NCI-H2029 (cell line): ENCODE data around the gene ANKRD52.

ENCODE experiments used
- DNase-seq: peaks from one replicate; lab custom pipeline; 2025; lab: John Stamatoyannopoulos, UW

ANKRD52 gene

DNA sequence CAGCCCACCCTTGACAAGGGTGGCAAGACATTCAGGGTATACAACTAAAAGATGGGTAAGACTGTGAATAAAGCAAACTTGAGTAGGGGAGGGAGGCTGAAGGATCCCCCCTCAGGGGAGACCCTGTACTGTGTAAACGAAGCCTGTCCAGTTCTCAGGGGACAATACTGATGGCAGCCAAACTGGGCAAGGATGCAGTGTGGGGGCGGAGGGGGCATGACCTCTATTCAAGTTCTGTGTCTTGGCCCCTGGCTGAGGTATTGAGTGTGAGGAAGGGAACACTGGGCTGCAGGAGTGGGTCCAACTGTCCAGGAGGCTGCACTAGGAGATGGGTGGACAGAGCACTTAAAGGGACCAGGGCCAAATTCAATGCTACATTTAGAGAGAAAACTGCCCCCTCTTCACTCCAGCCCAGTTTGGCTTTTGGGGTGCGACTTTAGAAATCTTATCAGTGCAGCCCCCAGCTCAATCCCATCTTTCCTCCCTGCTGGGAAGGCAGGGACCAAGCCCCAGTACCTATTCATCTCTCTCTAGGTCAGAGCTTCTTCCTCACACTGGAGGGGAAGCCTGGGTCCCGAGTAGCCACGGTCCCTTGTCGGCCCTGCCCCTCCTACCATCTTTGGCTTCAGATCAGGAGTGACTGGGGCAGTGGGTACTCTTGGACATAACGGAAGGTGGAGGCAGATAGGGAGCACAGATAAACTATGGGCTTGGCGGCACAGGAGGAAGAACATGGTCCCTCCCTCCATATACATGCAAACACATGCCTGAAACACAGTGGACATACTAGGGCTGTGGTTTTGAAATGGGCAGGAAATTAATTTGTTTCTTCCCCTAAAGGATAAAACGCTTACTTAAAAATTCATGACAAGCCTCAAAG, 16.5 kb downstream of the ANKRD52 start:
- no peak for DNase-seq

DNA sequence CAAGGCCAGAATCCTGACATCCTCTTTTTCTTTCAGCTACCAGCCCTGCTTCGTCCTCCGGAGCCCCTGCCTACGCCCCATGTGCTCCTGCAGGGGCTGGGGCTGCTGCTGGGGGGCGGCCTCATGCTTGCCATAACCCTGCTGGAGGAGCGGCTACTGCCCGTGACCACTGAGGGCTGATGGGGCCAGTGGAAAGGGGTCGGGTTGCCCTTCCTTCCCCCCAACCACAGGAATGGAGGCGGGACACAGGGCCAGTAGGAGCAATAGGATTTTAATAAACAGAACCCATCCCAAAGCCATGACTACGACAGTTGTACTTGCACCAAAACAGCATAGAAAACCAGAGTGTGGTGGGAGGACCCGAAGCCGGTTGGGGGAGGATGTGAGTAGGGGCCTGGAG, 20.6 kb downstream of the ANKRD52 start:
- no peak for DNase-seq

DNA sequence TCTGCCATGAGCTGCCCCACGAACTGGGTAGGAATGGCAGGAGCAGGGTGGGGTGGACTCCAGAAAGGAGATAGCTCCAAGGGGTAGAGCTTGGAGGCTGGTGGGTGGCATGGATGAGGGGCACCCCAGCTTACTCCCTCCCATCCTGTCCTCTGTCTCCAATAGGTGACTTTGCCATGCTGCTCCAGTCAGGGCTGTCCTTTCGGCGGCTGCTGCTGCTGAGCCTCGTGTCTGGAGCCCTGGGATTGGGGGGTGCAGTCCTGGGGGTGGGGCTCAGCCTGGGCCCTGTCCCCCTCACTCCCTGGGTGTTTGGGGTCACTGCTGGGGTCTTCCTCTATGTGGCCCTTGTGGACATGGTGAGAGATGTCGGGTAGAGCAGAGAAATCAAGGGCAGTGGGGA, 21.2 kb downstream of the ANKRD52 start:
- no peak for DNase-seq

DNA sequence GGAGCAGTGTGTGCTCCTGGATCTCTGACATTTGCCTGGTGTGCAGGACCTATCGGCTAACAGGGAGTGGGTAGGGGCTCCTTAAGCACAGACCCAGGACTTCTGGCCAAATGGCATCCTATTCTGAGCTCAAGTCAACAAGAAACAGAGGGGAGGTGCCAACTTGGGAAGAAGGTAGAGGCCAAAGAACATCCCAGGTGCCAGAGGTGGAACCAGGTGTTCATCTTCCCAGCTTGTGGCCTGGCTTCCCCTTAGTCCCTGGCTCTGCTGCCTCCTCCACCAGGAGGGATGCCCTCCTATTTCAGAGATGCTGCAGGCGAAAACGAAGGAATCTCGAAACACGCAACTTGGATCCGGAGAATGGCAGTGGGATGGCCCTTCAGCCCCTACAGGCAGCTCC, 22.1 kb downstream of the ANKRD52 start:
- no peak for DNase-seq

DNA sequence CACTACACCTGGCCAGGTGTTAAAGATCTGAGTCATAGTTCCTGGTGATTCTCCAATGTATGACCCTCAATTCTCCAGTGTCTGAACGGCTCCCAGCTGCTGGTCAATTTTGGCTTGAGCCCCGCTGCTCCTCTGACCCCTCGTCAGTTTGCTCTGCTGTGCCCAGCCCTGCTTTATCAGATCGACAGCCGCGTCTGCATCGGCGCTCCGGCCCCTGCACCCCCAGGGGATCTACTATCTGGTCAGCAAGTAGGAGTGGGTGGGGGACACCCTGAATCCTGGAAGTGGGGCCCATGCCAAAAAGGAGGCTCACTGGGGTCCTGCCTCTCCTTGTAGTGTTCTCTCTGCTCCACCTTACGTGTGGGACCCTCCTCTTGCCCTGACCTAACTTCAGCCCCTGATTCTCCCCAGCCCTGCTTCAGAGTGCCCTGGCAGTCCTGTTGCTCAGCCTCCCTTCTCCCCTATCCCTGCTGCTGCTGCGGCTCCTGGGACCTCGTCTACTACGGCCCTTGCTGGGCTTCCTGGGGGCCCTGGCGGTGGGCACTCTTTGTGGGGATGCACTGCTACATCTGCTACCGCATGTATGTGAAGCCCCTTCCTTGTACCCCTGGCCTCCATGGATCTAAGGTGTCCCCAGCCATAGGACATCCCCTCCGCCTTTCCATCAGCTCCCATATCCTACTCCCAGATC, 23.3 kb downstream of the ANKRD52 start:
- no peak for DNase-seq

DNA sequence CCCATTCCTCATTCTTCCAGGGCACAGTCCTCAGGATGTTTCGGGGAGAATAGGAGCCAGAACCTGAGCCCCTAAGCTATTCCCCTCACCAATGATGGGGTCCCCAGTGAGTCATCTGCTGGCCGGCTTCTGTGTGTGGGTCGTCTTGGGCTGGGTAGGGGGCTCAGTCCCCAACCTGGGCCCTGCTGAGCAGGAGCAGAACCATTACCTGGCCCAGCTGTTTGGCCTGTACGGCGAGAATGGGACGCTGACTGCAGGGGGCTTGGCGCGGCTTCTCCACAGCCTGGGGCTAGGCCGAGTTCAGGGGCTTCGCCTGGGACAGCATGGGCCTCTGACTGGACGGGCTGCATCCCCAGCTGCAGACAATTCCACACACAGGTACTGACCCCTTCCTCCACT, 27.0 kb downstream of the ANKRD52 start:
- DNase-seq = no peak

DNA sequence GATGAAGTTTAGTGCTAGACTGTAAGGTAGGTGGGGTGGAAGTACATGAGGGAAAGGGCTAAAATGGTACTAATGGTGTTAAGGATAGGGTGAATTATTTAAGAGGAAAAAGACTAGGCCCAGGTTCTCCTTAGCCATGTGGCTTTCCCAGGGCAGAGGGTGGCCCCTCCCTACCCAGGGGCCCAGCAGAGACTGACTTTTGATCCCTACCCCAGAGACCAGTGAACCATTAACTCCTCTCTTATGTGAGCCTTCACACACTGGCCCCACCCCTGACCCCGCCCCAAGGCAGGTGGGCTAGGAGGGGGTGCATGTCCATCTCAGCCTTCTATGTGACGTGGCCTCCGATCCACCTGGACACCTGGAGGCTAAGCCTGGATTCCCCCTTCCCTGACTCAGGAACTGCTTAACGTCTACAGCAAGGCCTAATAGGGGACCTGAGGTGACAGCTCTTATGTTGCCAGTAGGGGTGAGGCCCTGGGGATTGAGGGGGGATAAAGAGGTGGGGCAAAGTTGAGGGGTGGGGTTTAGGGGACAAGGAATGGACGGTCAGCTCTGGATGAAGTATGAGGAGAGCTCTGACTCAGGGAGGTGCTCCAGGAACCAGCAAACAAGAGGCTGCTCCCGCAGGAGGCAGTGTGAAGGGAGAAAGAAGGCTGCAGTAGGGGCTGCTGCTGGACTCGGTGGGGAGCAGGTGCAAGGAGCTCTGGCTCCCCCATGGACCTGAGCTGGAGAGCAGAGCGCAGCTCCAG, 27.6 kb downstream of the ANKRD52 start:
- no peak for DNase-seq

DNA sequence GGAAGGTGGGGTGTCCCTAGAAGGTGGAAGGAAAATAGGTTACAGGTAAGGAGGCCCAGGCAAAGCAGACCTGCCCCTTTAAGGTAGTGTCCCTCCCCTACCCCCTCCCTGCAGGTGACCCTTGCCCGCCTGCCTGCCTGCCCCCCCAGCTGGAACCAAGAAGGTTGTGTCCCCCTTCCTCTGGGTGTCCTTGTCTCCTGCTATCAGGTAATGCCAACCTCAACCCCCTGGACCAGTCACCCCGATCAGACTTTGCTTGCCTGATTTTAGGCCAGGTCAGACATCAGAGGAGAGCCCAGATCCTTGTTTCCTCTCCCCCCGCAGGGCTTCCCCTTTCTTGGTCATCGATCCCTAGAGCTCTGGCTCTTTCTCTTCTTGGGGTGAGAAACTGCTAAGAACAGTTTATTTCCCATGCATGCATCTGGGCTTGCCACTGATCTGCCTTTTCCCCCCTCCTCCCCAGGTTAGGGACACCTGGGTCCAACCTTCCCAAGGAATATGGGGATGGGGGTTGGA, 28.2 kb downstream of the ANKRD52 start, which contains the start of gene SLC39A5:
SLC39A5 (plus strand) TSS at position 136 of the 516 bp plus-strand sequence. CDS start 1,224 bp downstream, outside the sequence.
- DNase-seq = no peak

DNA sequence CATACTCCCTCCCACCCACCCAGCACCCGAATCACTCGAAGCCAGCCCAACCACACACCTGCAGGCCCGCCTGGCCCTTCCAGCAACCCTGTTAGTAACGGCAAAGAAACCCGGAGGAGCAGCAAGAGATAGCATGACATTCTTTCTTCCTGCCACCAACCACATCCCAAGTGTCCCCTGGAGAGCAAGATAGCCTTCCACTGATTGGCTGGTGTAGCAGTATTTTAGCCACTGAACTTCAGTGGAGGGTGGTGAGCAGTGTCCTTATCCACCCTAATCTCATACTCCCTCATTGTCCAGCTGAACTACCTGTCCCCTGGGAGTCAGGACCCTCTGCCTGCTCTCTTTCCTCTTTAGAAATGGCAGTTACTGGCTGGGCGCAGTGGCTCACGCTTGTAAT, 29.1 kb downstream of the ANKRD52 start:
- DNase-seq = no peak

DNA sequence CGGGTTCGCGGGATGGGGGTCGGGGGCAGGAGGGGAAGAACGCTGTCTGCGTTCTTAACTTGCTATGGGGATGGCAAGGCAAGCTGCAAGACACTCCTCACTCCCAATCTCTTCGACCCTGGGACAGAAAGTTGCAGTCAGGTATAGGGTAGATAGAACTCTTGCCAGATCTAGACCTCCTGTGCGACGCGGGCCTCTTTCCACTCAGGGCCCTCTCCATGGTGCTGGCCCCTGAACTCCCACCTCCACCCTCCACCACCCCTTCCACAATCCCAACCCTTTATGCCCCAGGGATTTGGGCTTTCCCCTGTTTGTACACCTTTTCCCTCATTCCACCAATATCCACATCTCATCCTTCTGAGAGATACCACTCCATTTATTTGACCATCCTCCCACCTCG, 33.2 kb downstream of the ANKRD52 start:
- no peak for DNase-seq

DNA sequence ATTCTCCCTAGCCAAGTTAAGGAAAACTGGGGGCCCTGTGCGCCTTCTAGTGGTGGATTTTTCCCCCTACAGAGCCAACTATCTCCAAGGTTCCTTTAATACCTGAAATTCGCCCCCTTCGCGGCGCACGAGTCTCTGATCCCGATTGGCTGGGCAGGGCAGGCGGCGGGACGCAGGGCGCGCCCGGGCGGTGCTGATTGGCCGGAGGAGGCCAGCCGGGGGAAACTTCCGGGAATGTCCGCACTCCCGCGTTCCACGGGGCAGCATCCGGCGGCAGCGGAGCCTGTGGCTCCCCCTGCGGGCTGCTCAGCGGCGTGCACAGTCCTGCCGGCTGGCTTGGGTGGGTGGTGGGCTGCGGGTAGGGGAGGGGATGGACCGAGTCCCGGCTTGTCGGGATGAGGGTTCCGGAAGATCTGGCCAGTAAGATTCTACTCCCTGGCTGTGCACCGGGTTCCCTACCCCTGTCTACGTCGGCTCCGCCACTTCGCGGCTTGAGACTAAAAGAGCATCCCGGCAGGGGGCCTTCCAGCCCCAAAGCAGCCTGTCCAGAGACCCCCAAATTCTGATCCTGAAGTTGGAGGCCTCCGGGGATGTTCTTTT, 34.0 kb downstream of the ANKRD52 start, which contains the start of gene NABP2:
NABP2 (plus strand) TSS at position 241 of the 600 bp plus-strand sequence. CDS start 515 bp downstream, outside the sequence.
- DNase-seq = peak; percentile 96

DNA sequence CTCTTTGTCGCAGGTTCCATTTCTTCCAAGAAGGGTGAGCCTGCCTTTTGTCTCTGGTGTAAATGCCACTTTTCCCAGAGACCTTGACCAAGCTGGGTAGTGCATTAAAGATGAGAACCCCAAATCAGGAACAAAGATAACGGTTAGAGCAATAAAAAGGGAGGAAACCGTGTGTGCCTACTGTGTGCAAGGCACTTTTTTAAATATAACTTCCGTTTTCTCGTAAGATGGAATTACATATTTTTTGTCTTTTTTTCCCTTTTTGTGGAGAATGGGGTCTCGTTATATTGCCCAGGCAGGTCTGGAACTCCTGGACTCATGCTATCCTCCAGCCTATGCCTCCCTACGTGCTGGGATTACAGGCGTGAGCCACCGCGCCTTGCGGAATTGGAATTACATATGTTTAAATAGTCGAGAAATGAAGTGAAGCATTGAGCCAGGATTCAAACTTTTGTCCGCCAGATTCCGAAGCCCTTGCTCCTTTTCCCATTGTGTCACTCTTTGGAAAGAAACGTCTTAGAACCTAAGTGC, 34.5 kb downstream of the ANKRD52 start:
- DNase-seq = no peak

DNA sequence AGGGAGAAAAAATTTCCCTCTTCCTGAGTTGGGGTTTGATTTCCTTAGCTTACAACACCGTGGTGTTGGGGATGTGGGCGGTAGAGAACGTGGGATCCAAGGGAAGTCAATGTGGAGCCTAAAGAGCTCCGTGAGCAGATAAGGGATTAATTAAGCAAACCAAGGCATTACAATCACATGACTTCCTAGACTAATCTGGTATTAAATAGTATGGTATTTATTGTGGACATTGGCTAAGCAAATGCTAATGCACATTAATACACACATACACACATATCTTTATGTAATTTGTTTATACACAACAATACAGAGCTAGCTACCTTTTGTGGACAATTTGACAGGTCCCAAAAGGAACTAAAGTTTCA, 35.7 kb downstream of the ANKRD52 start:
- DNase-seq = no peak

DNA sequence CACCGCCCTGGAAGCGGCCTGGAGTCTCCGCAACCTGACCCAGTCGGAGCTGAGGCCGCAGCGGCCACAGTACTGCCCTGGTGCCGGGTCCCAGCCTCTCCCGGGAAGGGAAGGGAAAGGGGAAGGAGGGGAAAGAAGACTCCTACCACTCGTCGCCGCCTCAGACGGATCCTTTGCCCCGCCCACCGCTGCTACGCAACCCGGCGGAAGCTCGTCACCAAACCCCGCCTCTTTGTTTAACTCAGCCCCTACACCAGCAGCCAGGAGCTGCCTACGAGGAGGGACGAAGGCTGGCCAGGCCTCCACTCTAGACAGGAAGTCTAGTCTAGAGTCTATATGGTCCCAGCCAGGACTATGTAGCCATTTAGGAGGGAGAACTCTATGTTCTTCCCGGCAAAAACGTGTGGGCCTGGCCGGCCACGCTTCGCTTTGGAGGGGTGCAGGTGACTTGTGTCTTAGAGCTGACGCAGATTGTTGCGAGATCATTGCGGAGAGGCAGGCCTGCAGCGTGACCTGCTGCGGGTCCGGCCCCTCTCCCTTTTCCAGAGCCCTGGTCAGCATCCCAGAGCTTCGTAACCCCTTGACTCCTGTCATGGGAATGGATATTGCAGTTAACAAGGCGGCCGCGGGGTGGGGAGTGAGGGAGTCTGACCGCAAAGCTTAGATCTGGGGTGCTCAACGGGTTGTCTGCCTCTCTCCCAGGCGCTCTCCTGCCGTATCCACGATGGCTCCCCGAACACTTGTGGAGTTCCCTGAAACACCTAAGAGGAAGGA, 36.2 kb downstream of the ANKRD52 start, which contains the start of gene RNF41:
RNF41 (minus strand) TSS at position 166 of the 774 bp plus-strand sequence. CDS start 7,875 bp downstream, outside the sequence.
- DNase-seq = peak; percentile 97

DNA sequence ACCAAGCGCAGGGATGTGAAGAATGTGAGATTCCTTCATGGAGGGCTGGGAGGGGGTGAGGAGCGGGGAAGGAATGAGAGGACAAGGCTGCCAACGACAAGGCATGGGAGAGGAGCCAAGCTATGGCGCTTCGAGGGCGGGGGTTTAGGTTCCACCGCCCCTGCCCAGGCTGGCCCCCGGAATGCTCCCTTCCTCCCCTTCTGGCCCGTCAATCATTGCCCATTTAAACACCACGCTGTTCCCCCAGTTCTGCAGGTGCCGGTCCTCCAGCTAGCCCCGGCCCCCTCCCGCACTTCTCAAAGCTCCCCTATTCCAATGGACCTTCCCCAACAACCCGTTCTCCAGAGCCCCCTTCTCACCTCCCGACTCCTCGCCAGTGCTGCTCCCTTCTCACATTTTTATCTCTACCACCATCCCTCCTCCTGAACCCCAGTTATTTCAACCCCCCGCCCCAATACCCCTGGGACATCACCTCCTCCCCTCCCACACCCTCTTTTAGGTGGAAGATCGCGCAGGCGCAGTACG, 36.9 kb downstream of the ANKRD52 start:
- peak; percentile 19 for DNase-seq

DNA sequence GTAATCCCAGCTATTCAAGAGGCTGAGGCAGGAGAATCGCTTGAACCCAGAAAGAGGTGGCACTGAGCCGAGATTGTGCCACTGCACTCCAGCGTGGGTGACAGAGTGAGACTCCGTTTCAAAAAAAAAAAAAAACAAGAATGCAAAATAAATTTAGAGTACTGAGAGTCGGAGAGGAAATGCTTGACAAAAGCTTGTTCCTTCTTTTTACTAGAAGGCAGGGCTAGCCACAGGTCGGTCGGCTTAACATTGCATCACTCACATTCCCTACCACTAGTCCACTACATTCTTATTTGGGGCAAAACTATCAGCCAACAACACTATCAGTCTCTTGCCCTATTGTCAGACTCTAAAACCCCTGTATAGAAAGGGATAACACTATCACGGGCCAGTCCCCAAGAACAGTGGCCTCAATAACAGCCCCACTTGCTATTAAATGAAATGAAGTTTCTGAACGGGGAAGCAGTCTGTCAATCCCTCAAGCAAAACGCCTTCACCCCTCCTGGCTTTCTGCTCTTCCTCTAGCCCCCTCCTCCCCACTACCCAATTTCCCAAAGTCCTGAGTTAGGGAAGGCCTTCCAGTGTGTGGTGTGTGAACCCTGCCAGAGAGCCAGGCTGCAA, 37.5 kb downstream of the ANKRD52 start:
- DNase-seq = no peak

DNA sequence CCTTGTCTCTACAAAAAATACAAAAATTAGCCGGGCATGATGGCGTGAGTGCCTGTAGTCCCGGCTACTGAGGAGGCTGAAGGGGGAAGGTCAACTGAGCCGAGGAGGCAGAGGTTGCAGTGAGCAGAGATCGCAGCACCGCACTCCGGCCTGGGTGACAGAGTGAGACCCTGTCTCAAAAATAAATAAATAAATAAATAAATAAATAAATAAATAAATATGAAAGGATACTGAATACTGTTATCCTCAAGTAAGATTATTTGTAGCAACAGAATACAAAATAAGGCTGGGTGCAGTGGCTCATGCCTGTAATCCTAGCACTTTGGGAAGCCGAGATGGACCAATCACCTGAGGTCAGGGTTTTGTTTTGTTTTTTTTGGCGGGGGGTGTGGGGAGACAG, 38.3 kb downstream of the ANKRD52 start:
- no peak for DNase-seq

DNA sequence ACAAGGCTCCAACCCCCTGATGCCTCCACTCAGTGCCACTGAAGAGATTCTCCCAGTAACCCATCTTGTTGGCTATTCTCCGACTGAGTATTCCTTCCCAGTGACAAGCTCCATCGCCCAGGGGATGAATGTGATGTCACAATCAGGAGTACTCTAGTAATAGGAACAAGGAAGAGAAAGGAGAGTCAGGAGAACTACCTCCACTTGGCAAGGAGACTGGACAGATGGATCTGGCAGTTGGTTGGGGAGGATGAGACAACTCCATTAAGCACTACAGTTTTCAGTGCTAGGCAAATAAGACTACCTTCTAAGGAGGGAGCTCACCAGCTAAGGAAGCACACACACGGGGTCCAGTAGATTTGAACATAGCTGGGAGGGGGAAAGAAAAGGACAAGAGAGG, 41.7 kb downstream of the ANKRD52 start:
- no peak for DNase-seq

DNA sequence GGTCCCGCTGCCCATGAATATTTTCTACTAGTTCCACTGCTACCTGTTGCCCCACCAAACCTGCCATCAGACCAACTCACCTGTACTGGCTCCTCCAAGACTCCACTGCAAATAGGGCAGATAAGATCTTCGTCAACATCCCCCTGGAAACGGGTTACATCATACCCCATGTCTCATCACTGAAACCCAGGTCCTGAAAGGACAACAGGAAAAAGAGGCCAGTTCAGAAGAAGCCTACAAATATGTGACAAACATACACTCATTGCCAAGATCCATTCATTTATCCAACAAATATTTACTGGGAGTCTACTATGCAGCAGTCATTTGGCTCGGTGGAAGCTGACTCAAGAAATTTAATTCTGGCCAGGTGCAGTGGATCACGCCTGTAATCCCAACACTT, 44.3 kb downstream of the ANKRD52 start:
- no peak for DNase-seq

DNA sequence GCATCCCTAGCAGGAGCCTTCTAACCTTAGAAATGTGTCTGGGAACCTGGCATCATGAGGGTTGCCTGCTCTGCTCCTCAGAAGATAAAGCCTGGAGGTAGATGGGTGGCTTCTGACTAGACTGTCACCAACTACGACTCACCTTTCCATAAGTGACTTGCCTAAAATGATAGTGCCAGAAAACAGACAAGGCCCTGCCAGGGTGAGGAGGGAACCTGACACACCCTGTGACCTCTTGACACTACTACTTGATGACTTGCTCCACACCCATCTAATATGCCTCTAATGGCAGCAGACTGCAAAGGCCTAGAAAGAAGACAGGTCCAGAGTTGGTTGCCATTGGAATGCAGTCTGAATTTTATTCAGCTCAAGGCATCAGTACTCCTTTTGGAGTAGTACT, 45.8 kb downstream of the ANKRD52 start:
- DNase-seq = no peak
